Pancreas (tissue), 10 donors: Measurements from ENCODE around the gene ADARB1. TPM values are rescaled to one million over a fixed set of nuclear protein-coding genes. Genes with fewer than 3 reads are reported as not detected.

Source experiments
- ATAC-seq, 4 donors: fragments of 200-7000 bp; cut with Tn5 transposase; one replicate each; pipeline versions ENCODE4 v1.8.0 to v1.9.1; 2020; ENCODE audit warnings: mild to moderate bottlenecking in 4 of 4, moderate library complexity in 4 of 4
- DNase-seq, 6 donors: peaks; one replicate each; pipeline ENCODE4 v3.0.0-alpha.2; 2020
- FAIRE-seq: peaks from 2 replicates; lab custom pipeline; 2012; peaks lifted over from hg19 to GRCh38; lab: Jason Lieb, UNC
- H3K27ac ChIP-seq, 4 donors: fragments of 200-600 bp; sonication (generic); 1 replicate in 3 of 4; 2 replicates in 1 of 4; pipeline versions ENCODE4 v1.5.0 to v1.8.0; 2020
- H3K27me3 ChIP-seq, 4 donors: fragments of 200-600 bp; one replicate each; pipeline ENCODE4 v1.8.0; 2021
- H3K36me3 ChIP-seq, 3 donors: fragments of 200-600 bp; sonication (generic) in 1 of 3; one replicate each; pipeline versions ENCODE4 v1.5.0 to v1.8.0; 2020 to 2021
- H3K4me1 ChIP-seq, 3 donors: fragments of 200-600 bp; one replicate each; pipeline ENCODE4 v1.8.0; 2021
- H3K4me3 ChIP-seq, 4 donors: fragments of 200-600 bp; sonication (generic) in 2 of 4; one replicate each; pipeline versions ENCODE4 v1.5.0 to v1.8.0; 2020 to 2021
- H3K9me3 ChIP-seq, 4 donors: fragments of 200-600 bp; one replicate each; pipeline ENCODE4 v1.8.0; 2021
- CTCF ChIP-seq, 4 donors: fragments of 200-600 bp; sonication (generic) in 3 of 4; IDR thresholded peaks; one replicate each; pipeline versions ENCODE4 v1.5.0 to v1.8.0; 2021; ENCODE audit warnings: antibody characterized with exemption in 4 of 4
- WGBS, 2 donors: extraction: QIAGEN DNeasy Blood & Tissue Kit; methylation state at CpG; one replicate each; pipeline ENCODE4 v1.1.7; 2013; 5-methylcytosine and 5-hydroxymethylcytosine counted together
- intact Hi-C, 3 donors: fragments of 100-400 bp; cut with DNase I; formaldehyde crosslinking; loops; one replicate each; pipeline versions ENCODE4 v1.11.1 to v1.14.2; 2022
- polyA plus RNA-seq, 2 donors: library from polyadenylated mRNA; stranded (reverse); fragments of 200-250 nt; gene quantifications; one replicate each; pipeline ENCODE4 v1.2.3, GENCODE V29; 2013
- total RNA-seq, 6 donors: library from RNA; stranded (reverse); fragmentation: NEBNext Ultra II Directional in 4 of 6; extraction: Animal tissue kit (Norgen Biotek cat#: 25700) in 4 of 6; gene quantifications; one replicate each; pipeline versions ENCODE4 v1.2.1 to v1.2.4, GENCODE V29; 2021 to 2023
- donor health status: healthy with polysubstance abuse.
- donor health status: DM: no; HTN: no; CAD: no; lungs with moderate emphysema.
- donor health status: DM: no; HTN: no; CAD: no.
- donor health status: control.
- donor health status: control.
- donor health status: Bipolar disorder and iron deficiency.
- donor health status: DM: yes; HTN: yes; CAD: no.
- donor health status: DM: no; HTN: no; CAD: no.
- donor health status: DM: no; HTN: no; CAD: no.
- donor health status: DM: yes; HTN: yes; CAD: no.

The ADARB1 gene
- total and polyA plus RNA-seq, 8 donors, result 5.4 to 10.1 (median 6.3) TPM

DNA sequence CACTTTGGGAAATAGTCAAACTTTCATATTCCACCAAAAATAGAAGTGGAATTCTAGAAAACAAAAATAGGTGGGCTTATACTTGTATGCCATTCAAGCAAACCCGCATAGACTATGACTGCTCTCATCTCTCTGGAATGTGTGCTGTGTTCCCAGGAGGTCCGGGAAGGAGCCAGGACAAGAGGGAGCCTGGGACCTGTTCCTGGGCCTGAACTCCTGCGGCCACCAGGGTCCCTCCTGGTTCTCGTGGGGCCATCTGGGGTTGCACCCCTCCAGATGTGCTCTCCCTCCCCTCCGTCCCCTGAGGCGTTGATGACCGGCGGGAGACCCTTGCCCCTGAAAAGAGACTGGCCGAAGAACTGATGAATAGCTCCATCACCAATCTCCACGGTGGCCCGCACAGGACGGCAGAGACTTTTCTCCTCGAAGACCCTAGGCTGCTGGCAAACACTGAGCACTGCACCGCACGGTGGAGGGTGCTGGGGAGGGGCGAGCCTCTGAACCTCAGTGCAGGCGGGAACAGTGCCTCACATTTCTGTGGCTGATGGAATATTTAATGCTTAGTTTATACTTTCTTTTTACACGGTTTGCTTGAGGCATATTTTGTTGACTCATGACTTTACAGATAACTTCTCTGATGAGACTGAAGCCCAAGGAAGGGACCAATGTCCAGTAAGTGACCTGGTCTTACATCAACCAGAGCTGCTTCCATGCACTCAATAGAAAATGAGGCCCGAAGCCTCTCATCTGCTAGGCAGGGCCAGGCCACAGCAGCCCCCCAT is 9.6 kb upstream of the ADARB1 start:
- ATAC-seq (no peak), FAIRE-seq (no peak), DNase-seq (no peak)

DNA sequence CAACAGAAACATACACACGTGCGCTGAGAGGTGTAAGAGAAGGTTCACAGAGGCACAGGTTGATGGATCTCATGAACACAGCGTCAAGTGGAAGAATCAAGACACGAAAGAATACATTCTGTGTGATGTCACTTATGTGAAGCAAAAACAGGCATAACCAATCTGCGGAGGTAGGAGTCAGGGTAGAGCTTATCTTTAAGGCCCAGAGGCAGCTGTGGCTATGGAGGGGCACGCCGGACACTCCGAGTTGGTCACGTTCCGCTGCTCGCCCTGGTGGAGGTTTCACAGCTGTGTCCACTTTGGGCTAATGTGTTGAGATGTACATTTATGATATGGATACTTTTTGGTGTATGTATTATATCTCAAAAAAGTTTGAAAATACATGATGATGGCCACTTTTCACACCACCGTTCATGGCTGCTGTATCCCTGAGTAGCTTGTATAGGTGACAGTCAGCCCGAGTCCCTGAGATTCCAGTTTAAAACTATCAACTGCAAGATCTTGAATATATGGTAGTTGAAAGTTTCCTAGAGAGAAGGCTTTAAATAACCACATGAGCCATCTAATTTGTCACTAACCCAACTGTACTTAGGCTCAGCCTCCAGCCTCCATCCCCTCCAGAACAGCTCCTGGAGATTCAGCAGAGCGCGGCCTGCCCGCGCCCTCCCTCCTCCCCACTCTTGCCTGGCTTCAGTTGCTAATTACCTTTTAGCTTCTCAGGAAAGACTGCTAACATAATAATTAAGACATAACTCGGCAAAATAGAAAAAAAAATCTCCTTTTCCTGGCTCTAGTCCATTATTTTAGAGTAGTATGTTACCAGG is 6.7 kb upstream of the ADARB1 start:
- intact Hi-C loops, result no loop called here
- WGBS, 2 donors, result 77 to 83% methylated on average over 18 of the region's 18 CpGs
- Histone ChIP-seq H3K36me3 (no peaks in the 10 kb centered on the region), H3K27me3 (no peaks in the 10 kb centered on the region), H3K27ac (no peak overlapping the region), H3K4me1 (no peaks in the 10 kb centered on the region), H3K4me3 (no peak overlapping the region), H3K9me3 (no peaks in the 10 kb centered on the region)
- TF ChIP-seq CTCF (IDR thresholded peaks at IDR 0.05), result no peak
- no peak for FAIRE-seq
- DNase-seq, result no peak
- ATAC-seq, result no peak

More for the DNA sequence above, 9.6 kb upstream of the ADARB1 start:
- H3K4me1 ChIP-seq, result no peaks in the 10 kb centered on the region
- no peaks in the 10 kb centered on the region for H3K36me3 ChIP-seq
- 71 to 78% methylated on average over 19 of the region's 19 CpGs for WGBS, 2 donors
- H3K27ac ChIP-seq, result no peak overlapping the region
- no peak overlapping the region for H3K4me3 ChIP-seq
- intact Hi-C loops, result no loop called here
- no peaks in the 10 kb centered on the region for H3K9me3 ChIP-seq
- H3K27me3 ChIP-seq, result no peaks in the 10 kb centered on the region
- no peak for TF ChIP-seq CTCF (IDR thresholded peaks at IDR 0.05)

- no peak overlapping the region for H3K4me3 ChIP-seq
- no peak overlapping the region for H3K27ac ChIP-seq
- WGBS, 2 donors, result 87 to 93% methylated on average over 11 of the region's 11 CpGs
- no peaks in the 10 kb centered on the region for H3K27me3 ChIP-seq
- FAIRE-seq (no peak), DNase-seq (no peak), ATAC-seq (no peak)
- intact Hi-C loops, result no loop called here
- TF ChIP-seq CTCF (IDR thresholded peaks at IDR 0.05), result no peak
- no peaks in the 10 kb centered on the region for H3K9me3 ChIP-seq
- no peaks in the 10 kb centered on the region for H3K36me3 ChIP-seq
- H3K4me1 ChIP-seq, result no peaks in the 10 kb centered on the region
Measured at GRCh38 chr21:45069085-45069484, 5.3 kb upstream of the ADARB1 start.

- no peak overlapping the region for H3K4me3 ChIP-seq
- H3K36me3 ChIP-seq, result no peaks in the 10 kb centered on the region
- DNase-seq, result no peak
- H3K4me1 ChIP-seq, result no peaks in the 10 kb centered on the region
- H3K9me3 ChIP-seq, result no peaks in the 10 kb centered on the region
- intact Hi-C loops, result no loop called here
- WGBS, 2 donors, result 79 to 85% methylated on average over 5 of the region's 5 CpGs
- TF ChIP-seq CTCF (IDR thresholded peaks at IDR 0.05), result no peak
- no peak overlapping the region for H3K27ac ChIP-seq
- ATAC-seq, result no peak
- no peak for FAIRE-seq
- no peaks in the 10 kb centered on the region for H3K27me3 ChIP-seq
Measured at GRCh38 chr21:45069711-45070110, 4.7 kb upstream of the ADARB1 start.
